Gastroesophageal sphincter (tissue), 4 donors: ENCODE measurements around the gene COL4A2. TPM values are rescaled to one million over a fixed set of nuclear protein-coding genes. Genes with fewer than 3 reads are reported as not detected.

ENCODE experiments used
- ATAC-seq: fragments of 150-250 bp; one replicate; pipeline ENCODE4 v1.9.1; 2016; ENCODE audit warnings: mild to moderate bottlenecking, moderate library complexity
- H3K27ac ChIP-seq, 4 donors: fragments of 200-600 bp; sonication (generic) in 3 of 4; 1 replicate in 3 of 4; 2 replicates in 1 of 4; pipeline ENCODE4 v1.5.1; 2016 to 2019
- H3K27me3 ChIP-seq: fragments of 200-600 bp; sonication (generic); one replicate; pipeline ENCODE4 v1.5.1; 2019
- H3K36me3 ChIP-seq, 2 donors: fragments of 200-600 bp; sonication (generic); one replicate each; pipeline ENCODE4 v1.5.1; 2019; ENCODE audit warnings: control low read depth in 1 of 2
- H3K4me1 ChIP-seq, 3 donors: fragments of 200-600 bp; sonication (generic); 1 replicate in 2 of 3; 2 replicates in 1 of 3; pipeline ENCODE4 v1.5.1; 2016 to 2019; ENCODE audit warnings: control low read depth in 2 of 3
- H3K4me3 ChIP-seq, 2 donors: fragments of 200-600 bp; sonication (generic); one replicate each; pipeline ENCODE4 v1.5.1; 2019; ENCODE audit warnings: mild to moderate bottlenecking in 1 of 2, moderate library complexity in 1 of 2
- H3K9me3 ChIP-seq, 3 donors: fragments of 200-600 bp; sonication (generic); one replicate each; pipeline ENCODE4 v1.5.1; 2017 to 2019; ENCODE audit warnings: control low read depth in 2 of 3
- CTCF ChIP-seq, 4 experiments: fragments of 200-600 bp in 2 of 4; fragments of 450-650 bp in 2 of 4; sonication (generic) in 1 of 4; IDR thresholded peaks; one replicate each; pipeline ENCODE4 v1.5.1; 2017 to 2019; ENCODE audit warnings: antibody characterized with exemption in 4 of 4, mild to moderate bottlenecking in 2 of 4, moderate library complexity in 2 of 4
- EP300 ChIP-seq: sonication (generic); formaldehyde crosslinking; IDR thresholded peaks from one replicate; pipeline ENCODE4 v1.6.1; 2017; ENCODE audit warnings: antibody characterized with exemption, mild to moderate bottlenecking
- POLR2A ChIP-seq, 2 donors: fragments of 450-650 bp; IDR thresholded peaks; one replicate each; pipeline ENCODE4 v1.6.1; 2017; ENCODE audit warnings: antibody characterized with exemption in 2 of 2, mild to moderate bottlenecking in 2 of 2, moderate library complexity in 1 of 2
- POLR2AphosphoS5 ChIP-seq: sonication (generic); formaldehyde crosslinking; IDR thresholded peaks from one replicate; pipeline ENCODE4 v1.6.1; 2017; ENCODE audit warnings: antibody characterized with exemption
- WGBS, 2 donors: methylation state at CpG; one replicate each; pipeline ENCODE4 v1.1.5; 2018; ENCODE audit warnings: low coverage in 1 of 2; 5-methylcytosine and 5-hydroxymethylcytosine counted together
- total RNA-seq, 4 donors: library from RNA; depleted of rRNA; stranded (reverse); fragments of >200 nt; gene quantifications; one replicate each; pipeline ENCODE4 v1.1.0, GENCODE V29; 2016

The COL4A2 gene
- total RNA-seq, 4 donors from 2014 or later: 478 to 945 (median 543) TPM

- Histone ChIP-seq H3K27ac (peak overlapping the region in 3 of 4 donors; percentile 27 to 67 (median 62)), H3K9me3 (no peaks in the 10 kb centered on the region), H3K4me1 (peaks cover 0 to 93% (median 3%) of the 10 kb centered on the region in 3 donors)
Measured at GRCh38 chr13:110275931-110276552, 31.0 kb upstream of the COL4A2 start.

GRCh38 chr13:110276553-110276950, 30.5 kb upstream of the COL4A2 start:
- peaks cover 0 to 94% (median 7%) of the 10 kb centered on the region in 3 donors for H3K4me1 ChIP-seq
- no peak for ATAC-seq

More at GRCh38 chr13:110275931-110276552, 31.0 kb upstream of the COL4A2 start:
- Histone ChIP-seq H3K4me3 (no peak overlapping the region), H3K27me3 (no peaks in the 10 kb centered on the region), H3K36me3 (peaks cover 0 to 11% of the 10 kb centered on the region in 2 donors)
- TF ChIP-seq CTCF (IDR thresholded peaks at IDR 0.05): no peak
- TF ChIP-seq POLR2AphosphoS5: peak; percentile 50
- no peak for TF ChIP-seq EP300
- WGBS, 2 donors: 31 to 57% methylated on average over 13 to 15 of the region's 16 CpGs
- peak; percentile 53 for ATAC-seq

GRCh38 chr13:110277357-110277975, 29.6 kb upstream of the COL4A2 start:
- H3K9me3 ChIP-seq: no peaks in the 10 kb centered on the region
- peaks cover 4 to 100% (median 14%) of the 10 kb centered on the region in 3 donors for H3K4me1 ChIP-seq
- WGBS, 2 donors: 48 to 61% methylated on average over 5 of the region's 5 CpGs
- H3K27me3 ChIP-seq: no peaks in the 10 kb centered on the region
- ATAC-seq: peak; percentile 44
- H3K36me3 ChIP-seq: peaks cover 0 to 8% of the 10 kb centered on the region in 2 donors
- no peak overlapping the region for H3K4me3 ChIP-seq
- TF ChIP-seq CTCF (IDR thresholded peaks at IDR 0.05) (no peak), EP300 (no peak), POLR2AphosphoS5 (peak; percentile 63), POLR2A (IDR thresholded peaks at IDR 0.05) (no peak)
- H3K27ac ChIP-seq: peak overlapping the region in 3 of 4 donors; percentile 56 to 67 (median 62)

More at GRCh38 chr13:110276553-110276950, 30.5 kb upstream of the COL4A2 start:
- Histone ChIP-seq H3K36me3 (peaks cover 0 to 11% of the 10 kb centered on the region in 2 donors), H3K9me3 (no peaks in the 10 kb centered on the region), H3K4me3 (no peak overlapping the region), H3K27me3 (no peaks in the 10 kb centered on the region), H3K27ac (peak overlapping the region in 3 of 4 donors; percentile 40 to 67 (median 62))
- 63 to 78% methylated on average over 5 of the region's 5 CpGs for WGBS, 2 donors
- TF ChIP-seq CTCF (IDR thresholded peaks at IDR 0.05) (no peak), EP300 (no peak), POLR2AphosphoS5 (no peak), POLR2A (IDR thresholded peaks at IDR 0.05) (no peak)

GRCh38 chr13:110278859-110279258, 28.2 kb upstream of the COL4A2 start:
- Histone ChIP-seq H3K9me3 (no peaks in the 10 kb centered on the region), H3K4me3 (no peak overlapping the region), H3K27ac (peak overlapping the region in 3 of 4 donors; percentile 67 to 82 (median 69)), H3K27me3 (no peaks in the 10 kb centered on the region), H3K4me1 (peaks cover 4 to 100% (median 20%) of the 10 kb centered on the region in 3 donors), H3K36me3 (no peaks in the 10 kb centered on the region)
- WGBS, 2 donors: 80 to 95% methylated on average over 1 to 7 of the region's 7 CpGs
- TF ChIP-seq POLR2AphosphoS5 (no peak), EP300 (no peak)
- ATAC-seq: no peak

GRCh38 chr13:110279684-110280083, 27.4 kb upstream of the COL4A2 start:
- H3K36me3 ChIP-seq: no peaks in the 10 kb centered on the region
- H3K27ac ChIP-seq: peak overlapping the region in 3 of 4 donors; percentile 67 to 82 (median 69)
- H3K4me3 ChIP-seq: no peak overlapping the region
- no peak for ATAC-seq
- no peaks in the 10 kb centered on the region for H3K9me3 ChIP-seq
- 54 to 67% methylated on average over 2 to 4 of the region's 4 CpGs for WGBS, 2 donors
- no peak for TF ChIP-seq POLR2AphosphoS5
- H3K27me3 ChIP-seq: no peaks in the 10 kb centered on the region
- peaks cover 7 to 100% (median 27%) of the 10 kb centered on the region in 3 donors for H3K4me1 ChIP-seq
